ENCODE measurements around the gene EPHA7.

DNA sequence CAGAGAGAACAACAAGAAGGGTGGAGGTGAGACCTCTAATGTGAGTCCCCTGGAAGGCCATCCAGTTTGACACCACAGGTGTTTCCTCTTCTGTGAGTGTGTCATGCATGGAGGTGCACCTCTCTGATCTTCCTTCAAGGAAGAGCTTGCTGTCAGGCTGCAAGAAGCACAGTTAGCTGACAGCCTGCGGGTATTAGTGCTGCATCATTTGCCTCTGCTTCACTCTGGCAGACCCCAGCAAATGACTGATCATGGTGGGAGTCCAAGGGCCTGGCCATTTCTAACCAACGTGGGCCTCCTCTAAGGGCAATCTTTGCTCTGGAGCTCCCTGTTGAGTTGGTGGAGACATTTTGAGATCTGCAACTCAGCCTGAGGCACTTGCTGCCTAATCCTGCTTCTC, 206.3 kb downstream of the EPHA7 start:
- TF ChIP-seq POLR2A (IDR thresholded peaks at IDR 0.05; ENCODE audit: low read depth, low read length): no peak
- no peak for TF ChIP-seq TAF1 (IDR thresholded peaks at IDR 0.05; ENCODE audit: borderline replicate concordance, low read depth, low read length)
